NCI-H2029 treated with DMSO at 0.1 percent for 48 hours (cell line): ENCODE measurements around the gene KLF17.

Experiments used
- DNase-seq: peaks from one replicate; lab custom pipeline; 2025; lab: John Stamatoyannopoulos, UW

The KLF17 gene

GRCh38 chr1:44154049-44154448, 35.4 kb downstream of the KLF17 start:
- DNase-seq, result no peak

- DNase-seq, result no peak
Measured at GRCh38 chr1:44157903-44158302, 39.3 kb downstream of the KLF17 start.

GRCh38 chr1:44158871-44159270, 40.2 kb downstream of the KLF17 start:
- no peak for DNase-seq

- DNase-seq, result no peak
Measured at GRCh38 chr1:44161546-44161945, 42.9 kb downstream of the KLF17 start.

- DNase-seq, result no peak
Measured at GRCh38 chr1:44168520-44169098, 50.0 kb downstream of the KLF17 start.

- no peak for DNase-seq
Measured at GRCh38 chr1:44170281-44170823, 51.7 kb downstream of the KLF17 start.

- DNase-seq, result no peak
Measured at GRCh38 chr1:44174630-44175029, 56.0 kb downstream of the KLF17 start.
